MCF 10A (cell line): ENCODE measurements around the gene GLMP. TPM values are rescaled to one million over a fixed set of nuclear protein-coding genes. Genes with fewer than 3 reads are reported as not detected.

Experiments
- BruUV-seq: library from RNA; stranded (reverse); fragments of 400-500 nt; replicated peaks from 2 replicates; lab custom pipeline; 2021; lab: Mats Ljungman, UMichigan
- CTCF ChIA-PET: fragments of 300-600 bp; sonication (Branson Sonifier 250); formaldehyde crosslinking; extraction: SDS; loops from one replicate; lab custom pipeline; 2021; ENCODE audit warnings: antibody characterized with exemption, inconsistent platforms; lab: Yijun Ruan, JAX
- POLR2A ChIA-PET: fragments of 300-600, 350-650 bp; sonication (Branson Sonifier 250); formaldehyde crosslinking; extraction: SDS; loops from one replicate; lab custom pipeline; 2020; ENCODE audit warnings: antibody characterized with exemption, inconsistent platforms; lab: Yijun Ruan, JAX
- DNase-seq: peaks from one replicate; pipeline ENCODE4 v3.0.0-alpha.2; 2018; ENCODE audit not compliant: unreplicated experiment
- H3K27ac Mint-ChIP-seq: one replicate; pipeline ENCODE4 v1.8.0; 2022; ENCODE audit warnings: mild to moderate bottlenecking, low read depth, mixed read lengths; ENCODE audit not compliant: unreplicated experiment
- H3K27me3 Mint-ChIP-seq: one replicate; pipeline ENCODE4 v1.8.0; 2022; ENCODE audit warnings: mixed read lengths; ENCODE audit not compliant: insufficient read depth, unreplicated experiment
- H3K36me3 Mint-ChIP-seq: one replicate; pipeline ENCODE4 v1.8.0; 2022; ENCODE audit warnings: mild to moderate bottlenecking, moderate library complexity, mixed read lengths; ENCODE audit not compliant: insufficient read depth, unreplicated experiment
- H3K4me1 Mint-ChIP-seq: one replicate; pipeline ENCODE4 v1.8.0; 2022; ENCODE audit warnings: mixed read lengths; ENCODE audit not compliant: insufficient read depth, unreplicated experiment
- H3K4me3 Mint-ChIP-seq: one replicate; pipeline ENCODE4 v1.8.0; 2022; ENCODE audit warnings: mild to moderate bottlenecking, moderate library complexity, mixed read lengths; ENCODE audit not compliant: unreplicated experiment
- H3K9me3 Mint-ChIP-seq: one replicate; pipeline ENCODE4 v1.8.0; 2022; ENCODE audit warnings: mixed read lengths; ENCODE audit not compliant: unreplicated experiment
- intact Hi-C: fragments of 100-400 bp; cut with micrococcal nuclease; formaldehyde crosslinking; loops from 2 replicates; pipeline ENCODE4 v1.14.1; 2022
- total RNA-seq: library from RNA; stranded (reverse); gene quantifications from 2 replicates; pipeline ENCODE4 v1.2.3, GENCODE V29; 2022
- TF ChIP-seq, protein P1 (sequence below): fragments of 200-600 bp; IDR thresholded peaks from one replicate; pipeline ENCODE4 v1.8.0; 2022; ENCODE audit warnings: antibody characterized with exemption, mild to moderate bottlenecking; ENCODE audit not compliant: unreplicated experiment

Gene GLMP
- total RNA-seq, 1 experiment from 2014 or later, result 12.9 TPM

DNA sequence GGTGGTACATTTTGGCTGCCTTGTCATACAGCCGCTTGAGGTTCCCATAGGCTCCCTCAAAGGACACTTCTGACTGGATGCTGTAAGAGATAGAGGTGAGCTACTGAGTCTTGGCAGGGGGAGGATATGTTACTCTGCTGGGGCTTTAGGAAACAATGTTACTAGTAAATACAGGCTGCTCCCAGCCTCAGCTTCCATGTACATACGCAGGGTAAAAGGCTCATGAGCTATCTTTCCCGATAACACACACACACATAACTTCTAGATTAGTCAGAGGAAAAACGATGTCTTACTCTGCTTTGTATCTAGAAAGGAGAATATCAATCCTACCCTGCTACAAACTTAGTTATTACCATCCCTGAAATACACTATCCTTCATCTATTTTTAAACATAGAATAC, 27.1 kb downstream of the GLMP start:
- H3K4me1 Mint-ChIP-seq, result peaks cover 23% of the 10 kb centered on the region
- POLR2A ChIA-PET, result interaction anchor here (1.1 to 5.8 kb wide), 3 partner anchors 14 to 167 kb away, joined by 3 to 35 read pairs (median 4); partner anchors contain the start of genes BGLAP, SMG5 and TMEM79
- intact Hi-C loops, result no loop called here
- CTCF ChIA-PET, result no interaction called here
- H3K27me3 Mint-ChIP-seq, result no peaks in the 10 kb centered on the region
- no TSS peak for BruUV-seq
- TF ChIP-seq, protein P1, sequence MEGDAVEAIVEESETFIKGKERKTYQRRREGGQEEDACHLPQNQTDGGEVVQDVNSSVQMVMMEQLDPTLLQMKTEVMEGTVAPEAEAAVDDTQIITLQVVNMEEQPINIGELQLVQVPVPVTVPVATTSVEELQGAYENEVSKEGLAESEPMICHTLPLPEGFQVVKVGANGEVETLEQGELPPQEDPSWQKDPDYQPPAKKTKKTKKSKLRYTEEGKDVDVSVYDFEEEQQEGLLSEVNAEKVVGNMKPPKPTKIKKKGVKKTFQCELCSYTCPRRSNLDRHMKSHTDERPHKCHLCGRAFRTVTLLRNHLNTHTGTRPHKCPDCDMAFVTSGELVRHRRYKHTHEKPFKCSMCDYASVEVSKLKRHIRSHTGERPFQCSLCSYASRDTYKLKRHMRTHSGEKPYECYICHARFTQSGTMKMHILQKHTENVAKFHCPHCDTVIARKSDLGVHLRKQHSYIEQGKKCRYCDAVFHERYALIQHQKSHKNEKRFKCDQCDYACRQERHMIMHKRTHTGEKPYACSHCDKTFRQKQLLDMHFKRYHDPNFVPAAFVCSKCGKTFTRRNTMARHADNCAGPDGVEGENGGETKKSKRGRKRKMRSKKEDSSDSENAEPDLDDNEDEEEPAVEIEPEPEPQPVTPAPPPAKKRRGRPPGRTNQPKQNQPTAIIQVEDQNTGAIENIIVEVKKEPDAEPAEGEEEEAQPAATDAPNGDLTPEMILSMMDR, result no peak
- DNase-seq, result no peak
- peaks cover 98% of the 10 kb centered on the region for H3K36me3 Mint-ChIP-seq
- no peak overlapping the region for H3K4me3 Mint-ChIP-seq
- H3K27ac Mint-ChIP-seq, result no peak overlapping the region
- no peaks in the 10 kb centered on the region for H3K9me3 Mint-ChIP-seq

DNA sequence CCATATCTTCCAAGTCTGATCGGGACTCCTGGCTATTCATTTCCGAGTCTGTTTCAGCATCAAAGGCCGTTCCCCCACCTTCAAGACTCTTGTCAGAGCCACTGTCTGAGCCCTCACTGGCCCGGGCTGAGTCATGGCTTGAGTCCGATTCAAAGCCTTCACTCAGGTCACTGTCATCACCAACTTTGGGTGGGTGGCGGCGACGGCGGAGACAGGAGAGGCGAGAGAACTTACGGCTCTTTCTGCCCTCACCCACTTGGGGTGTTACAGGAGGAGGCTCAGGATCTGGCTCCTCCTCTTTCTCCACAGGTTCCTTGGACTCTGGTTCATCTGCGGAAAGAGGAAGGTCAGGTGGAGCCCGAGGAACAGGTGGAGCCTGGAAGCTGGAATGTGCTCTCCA, 29.4 kb downstream of the GLMP start:
- ChIA-PET CTCF (interaction anchor here (0.6 kb wide), 1 partner anchor 179 kb away, joined by 3 read pairs; no protein-coding TSS in a partner anchor), POLR2A (no interaction called here)
- Mint-ChIP-seq H3K27me3 (no peaks in the 10 kb centered on the region), H3K9me3 (no peaks in the 10 kb centered on the region), H3K4me1 (peaks cover 35% of the 10 kb centered on the region), H3K4me3 (no peak overlapping the region), H3K36me3 (peaks cover 99% of the 10 kb centered on the region), H3K27ac (no peak overlapping the region)
- TSS peak; percentile 57 for BruUV-seq
- intact Hi-C loops, result no loop called here
- TF ChIP-seq, protein P1, result no peak
- DNase-seq, result no peak

DNA sequence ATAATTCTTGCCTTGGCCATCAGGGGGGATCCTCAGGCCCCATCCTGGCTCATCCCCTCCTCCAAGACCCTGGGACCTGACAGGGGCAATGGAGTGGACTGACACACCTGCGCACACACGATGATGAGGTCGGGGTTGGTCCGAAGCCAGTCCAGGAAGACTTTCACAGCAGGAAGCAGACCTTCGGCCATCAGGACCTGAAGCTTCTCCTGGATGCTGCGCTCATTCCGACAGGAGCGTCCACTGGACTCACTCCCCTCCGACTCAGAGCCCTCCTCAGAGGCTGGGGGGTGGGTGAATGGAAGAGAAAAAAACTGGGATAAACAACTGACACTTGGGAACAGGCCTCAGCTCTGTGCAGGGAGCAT, 32.2 kb downstream of the GLMP start:
- intact Hi-C loops, result loop anchor here (1.0 to 2.0 kb wide), 2 partner anchors 18 to 58 kb away; no protein-coding TSS in a partner anchor
- POLR2A ChIA-PET, result interaction anchor here (0.7 to 3.0 kb wide), 14 partner anchors 10 to 285 kb away, joined by 3 to 45 read pairs (median 4); partner anchors contain the start of genes ARHGEF2, BGLAP, LMNA and PAQR6
- TF ChIP-seq, protein P1, result no peak

DNA sequence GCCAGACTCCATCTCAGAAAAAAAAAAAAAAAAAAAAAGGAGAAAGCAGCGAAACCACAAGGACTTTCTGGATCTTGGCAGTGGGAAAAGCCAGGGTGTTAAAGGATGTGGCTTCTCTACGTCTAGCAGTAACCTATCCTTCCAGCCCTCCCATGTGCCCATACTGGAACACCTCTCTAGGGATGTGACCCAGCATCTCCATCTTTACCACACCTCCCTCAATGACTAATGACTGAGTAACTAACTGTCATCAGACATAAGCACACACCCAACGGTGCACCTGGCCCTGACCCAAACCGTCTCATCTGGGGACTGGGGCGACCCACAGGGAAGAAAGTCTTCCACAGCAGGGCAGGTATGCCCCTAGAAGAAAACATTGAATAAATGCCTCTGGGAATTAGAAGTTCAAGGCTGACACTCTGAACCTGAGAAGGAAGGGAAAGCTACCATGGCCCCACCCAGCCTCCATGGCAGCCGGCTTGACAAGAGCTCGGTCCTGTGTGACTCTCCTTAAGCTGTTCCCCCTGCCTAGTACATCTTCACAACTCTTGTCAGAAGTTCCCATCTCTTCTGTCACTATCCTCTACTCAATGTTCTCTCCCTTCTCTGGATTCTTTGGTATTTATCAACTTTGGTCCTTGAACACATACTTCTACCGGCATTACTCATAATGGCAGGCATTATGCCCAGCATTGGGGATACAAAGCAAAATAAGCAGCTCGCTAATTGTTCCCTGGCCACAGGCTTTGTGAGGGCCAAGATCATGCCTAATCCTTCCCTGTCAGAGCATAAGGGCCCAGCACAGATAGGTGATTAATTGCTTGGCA, 32.8 kb downstream of the GLMP start:
- Mint-ChIP-seq H3K27ac (peak overlapping the region; percentile 92), H3K27me3 (no peaks in the 10 kb centered on the region), H3K4me1 (peaks cover 40% of the 10 kb centered on the region), H3K4me3 (peak overlapping the region; percentile 13), H3K36me3 (peaks cover 100% of the 10 kb centered on the region), H3K9me3 (no peaks in the 10 kb centered on the region)
- no TSS peak for BruUV-seq
- intact Hi-C loops, result loop anchor here (1.0 to 2.0 kb wide), 2 partner anchors 19 to 58 kb away; no protein-coding TSS in a partner anchor
- DNase-seq, result peak; percentile 90
- TF ChIP-seq, protein P1, result no peak
- POLR2A ChIA-PET, result interaction anchor here (0.7 to 3.0 kb wide), 14 partner anchors 9 to 284 kb away, joined by 3 to 45 read pairs (median 4); partner anchors contain the start of genes ARHGEF2, BGLAP, LMNA and PAQR6
- CTCF ChIA-PET, result interaction anchor here (0.6 to 1.9 kb wide), 9 partner anchors 11 to 262 kb away, joined by 3 to 18 read pairs (median 3); no protein-coding TSS in a partner anchor

More for the DNA sequence above, 32.2 kb downstream of the GLMP start:
- Mint-ChIP-seq H3K27ac (peak overlapping the region; percentile 92), H3K36me3 (peaks cover 100% of the 10 kb centered on the region), H3K4me3 (peak overlapping the region; percentile 13), H3K9me3 (no peaks in the 10 kb centered on the region), H3K27me3 (no peaks in the 10 kb centered on the region), H3K4me1 (peaks cover 35% of the 10 kb centered on the region)
- BruUV-seq, result no TSS peak
- CTCF ChIA-PET, result interaction anchor here (0.6 to 1.6 kb wide), 7 partner anchors 10 to 263 kb away, joined by 3 to 6 read pairs (median 3); partner anchors contain the start of gene GLMP
- DNase-seq, result no peak
